Stimulated activated CD8-positive, alpha-beta memory T cell treated with anti-CD3 and anti-CD28 coated beads, Interleukin-2, amount 100 ng/mL, for 48 hours (primary cell): ENCODE results near the gene TSEN34.
"Not testable (repeated sequence)": the region's sequence is repeated elsewhere in the genome, so short reads cannot be mapped to it uniquely, and the experiment has no call there.

Experiments
- DNase-seq, 2 donors: peaks; one replicate each; pipeline ENCODE4 v3.0.0-alpha.2; 2020; ENCODE audit warnings: low read depth in 2 of 2

Gene TSEN34

DNA sequence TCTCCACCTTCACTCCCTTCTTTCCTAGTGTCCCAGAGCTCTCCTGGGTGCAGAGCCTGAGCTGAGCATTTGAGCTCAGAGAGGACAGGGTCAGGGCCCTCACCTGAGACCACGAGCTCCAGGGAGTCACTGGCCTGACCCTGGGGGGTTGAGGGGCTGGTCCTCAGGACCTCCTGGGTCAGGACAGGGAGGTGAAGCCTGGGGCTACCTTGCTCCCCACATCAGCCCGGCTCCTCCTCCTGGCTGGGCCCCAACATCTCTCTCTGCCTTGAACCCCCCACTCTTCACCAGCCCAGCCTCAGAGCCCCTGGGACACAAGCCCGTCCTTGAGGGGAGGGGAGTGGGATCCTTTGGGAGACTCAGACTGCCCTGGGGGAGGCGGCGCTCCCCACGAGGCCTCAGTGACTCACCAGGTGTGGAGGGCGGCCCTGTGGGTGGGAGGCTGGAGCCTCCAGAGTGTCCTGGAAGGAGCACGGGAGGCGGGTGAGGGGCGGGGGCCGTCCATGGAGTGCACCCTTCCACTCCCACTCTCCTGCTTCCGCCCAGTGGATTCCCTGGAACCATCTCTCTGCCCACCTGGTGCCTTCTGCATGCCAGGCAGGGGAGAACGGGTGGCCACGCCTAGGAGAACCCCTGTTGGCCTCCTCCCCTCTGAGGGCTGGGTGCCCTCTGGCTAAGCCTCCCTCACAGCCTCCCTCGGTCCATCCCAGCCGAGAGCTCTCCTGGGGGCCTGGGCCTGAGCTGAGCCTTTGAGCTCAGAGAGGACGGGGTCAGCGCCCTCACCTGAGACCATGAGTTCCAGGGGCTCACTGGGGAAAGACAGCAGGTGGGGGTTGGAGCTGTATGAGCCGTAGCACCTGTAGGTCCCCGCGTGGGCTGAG, 48.6 kb downstream of the TSEN34 start:
- DNase-seq, result not testable (repeated sequence)

DNA sequence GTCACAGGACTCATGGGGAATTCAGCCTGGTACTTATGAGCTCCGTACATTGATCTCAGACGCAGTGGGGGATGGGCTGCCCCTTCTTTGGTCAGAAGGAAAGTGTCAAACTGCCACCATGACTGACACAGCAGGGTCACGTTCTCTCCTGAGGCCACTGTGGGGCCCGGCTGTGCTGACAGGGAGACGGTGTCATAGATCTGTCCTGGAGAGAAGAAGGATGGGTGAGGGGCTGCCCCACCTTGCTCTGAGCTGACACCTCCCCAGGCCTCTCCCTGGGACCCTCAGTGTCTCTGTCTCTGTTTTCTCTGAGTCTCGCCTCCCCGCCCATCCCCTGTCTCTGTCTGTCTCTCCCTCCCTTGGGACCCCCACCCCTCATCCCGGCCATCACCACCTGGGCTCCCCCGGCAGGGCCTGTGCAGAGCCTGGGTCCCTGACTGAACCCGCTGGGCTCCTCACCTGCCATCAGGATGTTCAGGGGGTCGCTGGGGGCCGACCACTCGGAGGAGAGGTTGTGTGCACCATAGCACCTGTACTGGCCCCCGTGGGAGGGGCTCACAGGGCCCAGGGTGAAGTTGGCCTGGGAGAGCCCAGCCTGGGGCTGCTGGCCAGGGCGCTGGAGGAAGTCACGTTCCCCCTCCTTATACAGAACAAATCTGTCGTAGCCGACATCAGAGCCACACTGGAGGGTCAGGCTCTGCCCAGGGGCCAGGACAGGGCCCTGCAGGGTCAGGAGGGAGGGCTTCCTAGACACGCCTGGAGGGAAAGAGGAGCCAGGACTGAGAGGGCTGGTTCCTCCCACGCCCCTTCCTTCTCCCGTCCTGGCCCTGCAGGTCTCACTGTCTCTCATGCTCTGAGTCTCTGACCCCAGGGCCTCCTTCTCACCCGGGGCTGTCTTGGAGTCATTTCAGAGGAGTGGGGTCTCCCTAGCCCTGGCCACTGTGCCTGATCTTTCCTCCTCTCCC, 49.5 kb downstream of the TSEN34 start:
- DNase-seq, result not testable (repeated sequence)

DNA sequence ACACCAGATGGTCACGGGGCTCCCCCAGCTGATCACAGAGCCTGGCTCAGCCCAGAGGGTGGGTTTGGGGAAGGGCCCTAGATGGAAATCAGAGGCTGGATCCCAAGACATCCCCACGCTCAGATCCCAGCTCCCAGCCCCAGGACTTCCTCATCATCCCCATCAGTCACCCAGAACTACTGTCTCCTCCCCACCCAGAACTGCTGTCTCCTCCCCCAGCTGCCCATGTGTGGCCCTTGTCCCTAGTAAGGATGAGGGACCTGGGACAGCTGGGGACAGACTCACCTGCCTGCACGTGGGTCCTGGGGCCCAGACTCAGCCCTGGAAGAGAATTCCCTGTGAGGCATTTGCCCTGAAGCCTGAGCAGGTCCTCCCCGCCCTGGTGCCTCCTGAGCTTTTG, 51.1 kb downstream of the TSEN34 start:
- not testable (repeated sequence) for DNase-seq

DNA sequence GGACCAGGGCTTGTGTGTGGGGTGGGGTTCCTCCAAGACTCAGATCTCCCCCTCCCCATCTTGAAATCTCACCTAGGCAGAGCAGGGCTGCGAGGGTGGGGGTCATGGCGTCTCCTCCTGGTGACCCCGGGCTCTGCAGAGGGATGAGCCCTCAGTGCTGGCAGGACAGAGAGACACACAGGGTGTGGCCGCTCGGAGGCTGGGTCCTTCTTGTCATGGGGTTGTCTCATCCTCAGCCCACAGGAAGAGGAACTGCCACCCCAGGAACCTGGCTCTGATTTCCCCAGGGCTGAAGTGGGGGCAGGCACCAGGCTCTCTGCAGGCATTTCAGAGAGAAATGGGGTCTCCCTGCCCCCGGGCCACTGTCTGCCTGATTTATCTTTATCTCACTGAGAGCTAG, 51.5 kb downstream of the TSEN34 start, which contains the start of gene LILRA6:
Gene LILRA6, minus strand, starts transcription at position 145 of the 400 bp plus-strand sequence.
- not testable (repeated sequence) for DNase-seq

DNA sequence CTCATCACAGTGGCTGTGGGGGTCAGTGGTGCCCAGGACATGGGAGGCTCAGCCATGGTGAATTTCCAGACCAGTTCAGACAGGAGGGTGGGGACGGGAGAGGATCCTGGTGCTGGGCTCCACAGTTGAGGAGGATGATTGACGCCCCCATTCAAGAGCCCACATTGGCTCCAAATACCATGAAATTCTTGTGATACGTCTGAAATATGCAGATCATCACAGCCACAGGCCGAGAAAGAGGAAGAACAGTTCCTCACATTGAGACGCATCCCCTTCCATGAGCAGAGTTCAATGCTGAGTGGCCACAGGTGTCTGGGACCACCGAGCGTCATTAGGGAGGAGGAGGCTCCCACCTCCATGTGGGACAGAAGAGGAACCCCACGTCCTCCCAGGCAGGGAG, 52.7 kb downstream of the TSEN34 start:
- DNase-seq, result not testable (repeated sequence)
